ENCODE results near the gene PTCH2.

GRCh38 chr1:44778705-44779576, 64.1 kb downstream of the PTCH2 start:
- TF ChIP-seq, protein P1, sequence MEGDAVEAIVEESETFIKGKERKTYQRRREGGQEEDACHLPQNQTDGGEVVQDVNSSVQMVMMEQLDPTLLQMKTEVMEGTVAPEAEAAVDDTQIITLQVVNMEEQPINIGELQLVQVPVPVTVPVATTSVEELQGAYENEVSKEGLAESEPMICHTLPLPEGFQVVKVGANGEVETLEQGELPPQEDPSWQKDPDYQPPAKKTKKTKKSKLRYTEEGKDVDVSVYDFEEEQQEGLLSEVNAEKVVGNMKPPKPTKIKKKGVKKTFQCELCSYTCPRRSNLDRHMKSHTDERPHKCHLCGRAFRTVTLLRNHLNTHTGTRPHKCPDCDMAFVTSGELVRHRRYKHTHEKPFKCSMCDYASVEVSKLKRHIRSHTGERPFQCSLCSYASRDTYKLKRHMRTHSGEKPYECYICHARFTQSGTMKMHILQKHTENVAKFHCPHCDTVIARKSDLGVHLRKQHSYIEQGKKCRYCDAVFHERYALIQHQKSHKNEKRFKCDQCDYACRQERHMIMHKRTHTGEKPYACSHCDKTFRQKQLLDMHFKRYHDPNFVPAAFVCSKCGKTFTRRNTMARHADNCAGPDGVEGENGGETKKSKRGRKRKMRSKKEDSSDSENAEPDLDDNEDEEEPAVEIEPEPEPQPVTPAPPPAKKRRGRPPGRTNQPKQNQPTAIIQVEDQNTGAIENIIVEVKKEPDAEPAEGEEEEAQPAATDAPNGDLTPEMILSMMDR (IDR thresholded peaks at IDR 0.05) = no peak
- TF ChIP-seq, protein P2, sequence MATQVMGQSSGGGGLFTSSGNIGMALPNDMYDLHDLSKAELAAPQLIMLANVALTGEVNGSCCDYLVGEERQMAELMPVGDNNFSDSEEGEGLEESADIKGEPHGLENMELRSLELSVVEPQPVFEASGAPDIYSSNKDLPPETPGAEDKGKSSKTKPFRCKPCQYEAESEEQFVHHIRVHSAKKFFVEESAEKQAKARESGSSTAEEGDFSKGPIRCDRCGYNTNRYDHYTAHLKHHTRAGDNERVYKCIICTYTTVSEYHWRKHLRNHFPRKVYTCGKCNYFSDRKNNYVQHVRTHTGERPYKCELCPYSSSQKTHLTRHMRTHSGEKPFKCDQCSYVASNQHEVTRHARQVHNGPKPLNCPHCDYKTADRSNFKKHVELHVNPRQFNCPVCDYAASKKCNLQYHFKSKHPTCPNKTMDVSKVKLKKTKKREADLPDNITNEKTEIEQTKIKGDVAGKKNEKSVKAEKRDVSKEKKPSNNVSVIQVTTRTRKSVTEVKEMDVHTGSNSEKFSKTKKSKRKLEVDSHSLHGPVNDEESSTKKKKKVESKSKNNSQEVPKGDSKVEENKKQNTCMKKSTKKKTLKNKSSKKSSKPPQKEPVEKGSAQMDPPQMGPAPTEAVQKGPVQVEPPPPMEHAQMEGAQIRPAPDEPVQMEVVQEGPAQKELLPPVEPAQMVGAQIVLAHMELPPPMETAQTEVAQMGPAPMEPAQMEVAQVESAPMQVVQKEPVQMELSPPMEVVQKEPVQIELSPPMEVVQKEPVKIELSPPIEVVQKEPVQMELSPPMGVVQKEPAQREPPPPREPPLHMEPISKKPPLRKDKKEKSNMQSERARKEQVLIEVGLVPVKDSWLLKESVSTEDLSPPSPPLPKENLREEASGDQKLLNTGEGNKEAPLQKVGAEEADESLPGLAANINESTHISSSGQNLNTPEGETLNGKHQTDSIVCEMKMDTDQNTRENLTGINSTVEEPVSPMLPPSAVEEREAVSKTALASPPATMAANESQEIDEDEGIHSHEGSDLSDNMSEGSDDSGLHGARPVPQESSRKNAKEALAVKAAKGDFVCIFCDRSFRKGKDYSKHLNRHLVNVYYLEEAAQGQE (IDR thresholded peaks at IDR 0.05; ENCODE audit: insufficient read depth in 1 of 2, low read depth in 2 of 2, low read length in 1 of 2) = no peak
- no peak; the same call in 1 of the 2 replicates for TF ChIP-seq POLR2AphosphoS5 (IDR thresholded peaks at IDR 0.05; ENCODE audit: low read depth, low read length)

Data from Panc1 (cell line).